ENCODE results near the gene MRPL24. TPM values are rescaled to one million over a fixed set of nuclear protein-coding genes. Genes with fewer than 3 reads are reported as not detected.
A peak's percentile ranks its signal among the peaks of the same experiment; 100 is the strongest.

Gene MRPL24
- total and polyA plus RNA-seq, 2 of the 8 experiments (the other 6 are each of a cell fraction or from before 2014, with no cell fraction given), result 29.7 to 35.2 TPM

- H3K4me3 ChIP-seq (ENCODE audit: extremely low read depth in 1 of 4, insufficient read depth in 2 of 4, low read depth in 3 of 4, low read length in 4 of 4), result peak within 1 kb of the TSS; percentile 86 to 100 (median 95)
- peaks cover 23 to 55% of the 10 kb centered on the region in 2 experiments for H3K79me2 ChIP-seq (ENCODE audit: control insufficient read depth in 1 of 2, insufficient read depth in 2 of 2, low read length in 2 of 2)
- peak within 1 kb of the TSS; percentile 85 for H4K5ac ChIP-seq (ENCODE audit: insufficient read length, low read depth, low read length)
- no peak within 1 kb of the TSS for H2AK5ac ChIP-seq (ENCODE audit: low read depth, low read length)
- peaks cover 0 to 3% of the 10 kb centered on the region in 2 experiments for H4K20me1 ChIP-seq (replicated peaks in 1 of 2; ENCODE audit: control insufficient read depth in 1 of 2, insufficient read depth in 2 of 2, low read length in 2 of 2)
- no peaks in the 10 kb centered on the region for H3K9me3 ChIP-seq (ENCODE audit: insufficient read depth in 2 of 2, low read depth in 1 of 2, low read length in 1 of 2)
- H3K27me3 ChIP-seq (replicated peaks in 1 of 4; ENCODE audit: control insufficient read depth in 3 of 4, extremely low read depth in 1 of 4, insufficient read depth in 3 of 4, low read length in 3 of 4), result no peaks in the 10 kb centered on the region
- H2BK12ac ChIP-seq (ENCODE audit: low read depth, low read length), result peak within 1 kb of the TSS; percentile 82; the same call in 1 of the 2 replicates
- no peaks in the 10 kb centered on the region for H3K36me3 ChIP-seq (ENCODE audit: control insufficient read depth in 2 of 4, insufficient read depth in 4 of 4, low read length in 3 of 4)
- H3K23me2 ChIP-seq (ENCODE audit: low read depth, low read length), result peaks cover 12% of the 10 kb centered on the region
- peak within 1 kb of the TSS; percentile 90 for H3K56ac ChIP-seq (replicated peaks; ENCODE audit: insufficient read length, low read depth, low read length)
- H2BK120ac ChIP-seq (replicated peaks; ENCODE audit: low read depth, low read length), result peak within 1 kb of the TSS; percentile 41
- H3K4me1 ChIP-seq (replicated peaks in 1 of 4; ENCODE audit: control insufficient read depth in 3 of 4, insufficient read depth in 4 of 4, low read length in 3 of 4), result peaks cover 27 to 37% (median 29%) of the 10 kb centered on the region in 4 experiments
- no peak for DNase-seq (ENCODE audit: low read depth in 1 of 2, low spot score in 2 of 2)
- peak within 1 kb of the TSS; percentile 91 to 99 for H3K4me2 ChIP-seq (ENCODE audit: insufficient read depth in 1 of 2, low read depth in 2 of 2, low read length in 2 of 2)
- ChIA-PET POLR2A (ENCODE audit: partially characterized antibody) (interaction anchor here (1.0 to 8.8 kb wide), 27 partner anchors 10 to 110 kb away, joined by 3 to 121 read pairs (median 4); partner anchors contain the start of genes BCAN, ISG20L2, METTL25B and MRPL24), CTCF (ENCODE audit: partially characterized antibody) (interaction anchor here (1.0 to 3.2 kb wide), 8 partner anchors 9 to 124 kb away, joined by 3 to 26 read pairs (median 4); partner anchors contain the start of gene NTRK1)
- H4K91ac ChIP-seq (replicated peaks; ENCODE audit: insufficient read length, low read length), result peak within 1 kb of the TSS; percentile 89
- no peak within 1 kb of the TSS for H3K23ac ChIP-seq (ENCODE audit: insufficient read length)
- peak within 1 kb of the TSS; percentile 86 for H3K18ac ChIP-seq (ENCODE audit: extremely low read depth, low read length)
- 0 out of 2 replicates have a peak, but pooled peaks have one; percentile 1 for TF ChIP-seq KDM5A (IDR thresholded peaks at IDR 0.05; ENCODE audit: low read length)
- TF ChIP-seq POLR2AphosphoS5 (IDR thresholded peaks at IDR 0.05; ENCODE audit: low read depth, low read length), result 0 out of 2 replicates have a peak, but pooled peaks have one; percentile 8
- TF ChIP-seq BACH1 (IDR thresholded peaks at IDR 0.05; ENCODE audit: low read length), result no peak
- no peak for TF ChIP-seq YY1 (IDR thresholded peaks at IDR 0.05; ENCODE audit: low read depth, low read length)
- H2AFZ ChIP-seq (ENCODE audit: low read length), result peak within 1 kb of the TSS; percentile 59; the same call in 1 of the 2 replicates
- peak within 1 kb of the TSS; percentile 35 for H3K14ac ChIP-seq (ENCODE audit: insufficient read length)
- WGBS, 2 experiments (ENCODE audit: extremely low coverage in 1 of 2, insufficient coverage in 1 of 2, insufficient read length in 1 of 2, insufficient replicate concordance in 2 of 2, low coverage in 1 of 2, low lambda C conversion rate in 2 of 2, missing lambda C conversion rate in 1 of 2), result 0% methylated on average over 23 of the region's 48 CpGs; no CpG with 5 or more reads in 1 of the 2 experiments
- H2BK20ac ChIP-seq (ENCODE audit: low read length), result no peak within 1 kb of the TSS
- H3K27ac ChIP-seq (ENCODE audit: low read depth, low read length), result peak within 1 kb of the TSS; percentile 96
- peak within 1 kb of the TSS; percentile 97 for H4K8ac ChIP-seq (ENCODE audit: extremely low read depth, insufficient read depth, low read length)
- no peak for FAIRE-seq
- H3K4ac ChIP-seq (replicated peaks; ENCODE audit: insufficient read length, low read depth, low read length), result peak within 1 kb of the TSS; percentile 79
- peaks cover 11% of the 10 kb centered on the region for H3K79me1 ChIP-seq (ENCODE audit: low read depth, low read length)
- H3K9ac ChIP-seq (replicated peaks in 1 of 4; ENCODE audit: extremely low read depth in 1 of 4, low read depth in 3 of 4, low read length in 3 of 4), result peak within 1 kb of the TSS; percentile 96 to 97 (median 96)
- H2BK15ac ChIP-seq (ENCODE audit: low read length), result peak within 1 kb of the TSS; percentile 82; the same call in 1 of the 2 replicates
- H2BK5ac ChIP-seq (ENCODE audit: low read depth, low read length), result peak within 1 kb of the TSS; percentile 79
Observed at GRCh38 chr1:156751451-156751756, 10.5 kb upstream of the MRPL24 start, which contains the start of gene HDGF. Gene HDGF, minus strand, starts transcription at chr1:156751675. Its CDS starts 246 bp downstream, at chr1:156751429.

Data from H1 (cell line).